ENCODE results near the gene MAPK14. TPM values are rescaled to one million over a fixed set of nuclear protein-coding genes. Genes with fewer than 3 reads are reported as not detected.

The MAPK14 gene
- total RNA-seq, 1 experiment from 2014 or later = 60.4 TPM

DNA sequence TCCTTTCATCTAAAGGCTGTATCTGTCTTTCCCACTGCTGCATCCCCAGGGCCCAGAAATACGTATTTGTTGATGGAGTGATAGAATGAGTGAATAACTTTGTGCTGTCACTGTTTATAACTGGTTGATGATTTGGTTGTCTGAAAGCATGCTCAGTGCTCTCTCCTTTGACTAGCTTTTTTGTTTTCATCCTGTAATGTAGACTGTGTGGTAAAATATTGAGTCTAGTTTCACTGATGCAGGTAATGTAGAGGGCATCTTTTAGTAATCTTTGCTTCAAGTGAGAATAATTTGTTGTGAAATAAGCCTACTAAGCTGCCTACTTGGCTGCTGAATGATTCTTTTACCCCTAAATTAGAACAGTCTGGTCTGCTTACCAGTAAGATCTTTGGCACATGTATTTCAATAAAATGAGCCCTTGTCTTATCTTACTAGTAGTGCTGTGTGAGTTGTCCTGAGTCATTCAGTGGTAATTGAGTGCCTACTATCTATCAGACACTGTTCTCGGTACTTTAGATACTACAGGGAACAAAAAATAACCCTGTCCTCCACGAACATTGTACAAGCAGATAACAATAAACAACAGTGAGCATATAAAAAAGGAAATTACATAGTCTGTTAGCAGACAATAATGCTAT is 39.9 kb downstream of the MAPK14 start:
- Histone ChIP-seq H3K79me2 (ENCODE audit: low read depth) (peaks cover 97% of the 10 kb centered on the region), H3K9me3 (ENCODE audit: insufficient read depth, low read depth) (no peaks in the 10 kb centered on the region), H4K20me1 (ENCODE audit: insufficient read depth) (peaks cover 30% of the 10 kb centered on the region), H3K9me2 (ENCODE audit: insufficient read depth) (no peaks in the 10 kb centered on the region), H3K27ac (no peak overlapping the region), H3K4me2 (no peak overlapping the region), H3K4me1 (replicated peaks; ENCODE audit: insufficient read depth) (peaks cover 22% of the 10 kb centered on the region), H3K36me3 (ENCODE audit: low read depth) (no peaks in the 10 kb centered on the region), H3K4me3 (no peak overlapping the region), H3K27me3 (ENCODE audit: insufficient read depth, low read depth) (no peaks in the 10 kb centered on the region), H3F3A (ENCODE audit: insufficient read depth, low read depth) (peaks cover 9% of the 10 kb centered on the region; the same call in 1 of the 2 replicates), H2AFZ (no peak overlapping the region)
- intact Hi-C loops (cut with micrococcal nuclease; ENCODE audit: unreplicated experiment) = no loop called here
- CTCF ChIA-PET = no interaction called here
- TF ChIP-seq, protein P1, sequence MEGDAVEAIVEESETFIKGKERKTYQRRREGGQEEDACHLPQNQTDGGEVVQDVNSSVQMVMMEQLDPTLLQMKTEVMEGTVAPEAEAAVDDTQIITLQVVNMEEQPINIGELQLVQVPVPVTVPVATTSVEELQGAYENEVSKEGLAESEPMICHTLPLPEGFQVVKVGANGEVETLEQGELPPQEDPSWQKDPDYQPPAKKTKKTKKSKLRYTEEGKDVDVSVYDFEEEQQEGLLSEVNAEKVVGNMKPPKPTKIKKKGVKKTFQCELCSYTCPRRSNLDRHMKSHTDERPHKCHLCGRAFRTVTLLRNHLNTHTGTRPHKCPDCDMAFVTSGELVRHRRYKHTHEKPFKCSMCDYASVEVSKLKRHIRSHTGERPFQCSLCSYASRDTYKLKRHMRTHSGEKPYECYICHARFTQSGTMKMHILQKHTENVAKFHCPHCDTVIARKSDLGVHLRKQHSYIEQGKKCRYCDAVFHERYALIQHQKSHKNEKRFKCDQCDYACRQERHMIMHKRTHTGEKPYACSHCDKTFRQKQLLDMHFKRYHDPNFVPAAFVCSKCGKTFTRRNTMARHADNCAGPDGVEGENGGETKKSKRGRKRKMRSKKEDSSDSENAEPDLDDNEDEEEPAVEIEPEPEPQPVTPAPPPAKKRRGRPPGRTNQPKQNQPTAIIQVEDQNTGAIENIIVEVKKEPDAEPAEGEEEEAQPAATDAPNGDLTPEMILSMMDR (conservative IDR thresholded peaks at IDR 0.05) = no peak
- TF ChIP-seq EZH2 (IDR thresholded peaks at IDR 0.05; ENCODE audit: low read depth) = no peak
- no peak for DNase-seq
- POLR2A ChIA-PET (ENCODE audit: unreplicated experiment) = no interaction called here
- BruUV-seq (replicated peaks) = no TSS peak

DNA sequence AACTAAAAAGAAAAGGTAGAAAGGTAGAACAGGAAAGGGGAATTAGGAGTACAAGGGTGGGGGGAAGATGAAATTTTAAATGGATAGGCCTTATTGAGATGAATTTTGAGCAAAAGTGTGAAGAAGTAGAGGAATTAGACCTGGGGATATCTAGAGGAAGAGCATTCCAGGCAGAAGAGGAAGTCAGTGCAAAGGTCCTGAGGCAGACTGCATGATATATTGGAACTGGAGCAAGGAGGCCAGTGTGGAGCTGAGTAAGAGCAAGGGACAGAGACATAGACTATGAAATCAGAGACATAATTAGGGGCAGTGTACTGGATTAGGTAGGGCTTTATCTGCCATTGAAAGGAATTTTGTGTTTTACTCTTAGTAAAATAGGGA is 40.4 kb downstream of the MAPK14 start:
- Histone ChIP-seq H3K9me2 (ENCODE audit: insufficient read depth) (no peaks in the 10 kb centered on the region), H3K9me3 (ENCODE audit: insufficient read depth, low read depth) (no peaks in the 10 kb centered on the region), H3F3A (ENCODE audit: insufficient read depth, low read depth) (peaks cover 11% of the 10 kb centered on the region; the same call in 1 of the 2 replicates), H3K4me2 (no peak overlapping the region), H4K20me1 (ENCODE audit: insufficient read depth) (peaks cover 30% of the 10 kb centered on the region), H2AFZ (no peak overlapping the region), H3K4me3 (no peak overlapping the region), H3K27ac (no peak overlapping the region), H3K27me3 (ENCODE audit: insufficient read depth, low read depth) (no peaks in the 10 kb centered on the region), H3K79me2 (ENCODE audit: low read depth) (peaks cover 95% of the 10 kb centered on the region), H3K4me1 (replicated peaks; ENCODE audit: insufficient read depth) (peaks cover 22% of the 10 kb centered on the region), H3K36me3 (ENCODE audit: low read depth) (no peaks in the 10 kb centered on the region)
- no peak for DNase-seq
- intact Hi-C loops (cut with micrococcal nuclease; ENCODE audit: unreplicated experiment) = no loop called here
- CTCF ChIA-PET = no interaction called here
- POLR2A ChIA-PET (ENCODE audit: unreplicated experiment) = no interaction called here
- TF ChIP-seq, protein P1 (conservative IDR thresholded peaks at IDR 0.05) = no peak
- no peak for TF ChIP-seq EZH2 (IDR thresholded peaks at IDR 0.05; ENCODE audit: low read depth)
- BruUV-seq (replicated peaks) = no TSS peak

- H3K36me3 ChIP-seq (ENCODE audit: low read depth) = no peaks in the 10 kb centered on the region
- no peaks in the 10 kb centered on the region for H3K9me2 ChIP-seq (ENCODE audit: insufficient read depth)
- no peaks in the 10 kb centered on the region for H3K27me3 ChIP-seq (ENCODE audit: insufficient read depth, low read depth)
- H3K4me1 ChIP-seq (replicated peaks; ENCODE audit: insufficient read depth) = peaks cover 16% of the 10 kb centered on the region
- no TSS peak for BruUV-seq (replicated peaks)
- peaks cover 26% of the 10 kb centered on the region for H4K20me1 ChIP-seq (ENCODE audit: insufficient read depth)
- no peak overlapping the region for H3K27ac ChIP-seq
- no peak overlapping the region for H3K4me2 ChIP-seq
- POLR2A ChIA-PET (ENCODE audit: unreplicated experiment) = interaction anchor here (0.7 kb wide), 1 partner anchor 234 kb away, joined by 4 read pairs; no protein-coding TSS in a partner anchor
- no peaks in the 10 kb centered on the region for H3K9me3 ChIP-seq (ENCODE audit: insufficient read depth, low read depth)
- H3K4me3 ChIP-seq = no peak overlapping the region
- H3K79me2 ChIP-seq (ENCODE audit: low read depth) = peaks cover 89% of the 10 kb centered on the region
- TF ChIP-seq, protein P1 (conservative IDR thresholded peaks at IDR 0.05) = no peak
- CTCF ChIA-PET = no interaction called here
- no peak overlapping the region for H2AFZ ChIP-seq
- DNase-seq = no peak
- H3F3A ChIP-seq (ENCODE audit: insufficient read depth, low read depth) = peaks cover 11% of the 10 kb centered on the region; the same call in 1 of the 2 replicates
- intact Hi-C loops (cut with micrococcal nuclease; ENCODE audit: unreplicated experiment) = no loop called here
These were observed 41.0 kb downstream of the MAPK14 start for GRCh38 chr6:36068586-36068985.

All from PC-9 (cell line).